Activated CD4-positive, alpha-beta T cell treated with anti-CD3 and anti-CD28 coated beads, Interleukin-2, amount 10 ng/mL, durations not matched to agents 7 days and 5 days (primary cell): ENCODE measurements around the gene PARD3B. TPM values are rescaled to one million over a fixed set of nuclear protein-coding genes. Genes with fewer than 3 reads are reported as not detected.

Experiments used
- CTCF ChIA-PET: fragments of 350-600 bp; sonication (Branson Sonifier 250); formaldehyde crosslinking; loops from one replicate; lab custom pipeline; 2021; ENCODE audit warnings: antibody characterized with exemption; lab: Charles Lee
- POLR2A ChIA-PET: fragments of 350-600 bp; sonication (Branson Sonifier 250); formaldehyde crosslinking; loops from one replicate; lab custom pipeline; 2021; ENCODE audit warnings: antibody characterized with exemption; lab: Charles Lee
- DNase-seq: peaks from one replicate; pipeline ENCODE4 v3.0.0-alpha.2; 2020
- H3K27ac Mint-ChIP-seq: one replicate; pipeline ENCODE4 v1.8.0; 2021; ENCODE audit warnings: mild to moderate bottlenecking, moderate library complexity, mixed read lengths
- H3K27me3 Mint-ChIP-seq: one replicate; pipeline ENCODE4 v1.8.0; 2021; ENCODE audit warnings: mixed read lengths
- H3K36me3 Mint-ChIP-seq: one replicate; pipeline ENCODE4 v1.8.0; 2021; ENCODE audit warnings: low read depth, mixed read lengths
- H3K4me1 Mint-ChIP-seq: one replicate; pipeline ENCODE4 v1.8.0; 2021; ENCODE audit warnings: mixed read lengths
- H3K4me3 Mint-ChIP-seq: one replicate; pipeline ENCODE4 v1.8.0; 2021; ENCODE audit warnings: mild to moderate bottlenecking, moderate library complexity, mixed read lengths
- H3K9me3 Mint-ChIP-seq: one replicate; pipeline ENCODE4 v1.8.0; 2021; ENCODE audit warnings: mixed read lengths
- total RNA-seq, 2 experiments: library from RNA; stranded (reverse); gene quantifications; one replicate each; pipeline ENCODE4 v1.2.3, GENCODE V29; 2021

Gene PARD3B
- total RNA-seq, 2 experiments from 2014 or later: 0.50 to 0.77 TPM

DNA sequence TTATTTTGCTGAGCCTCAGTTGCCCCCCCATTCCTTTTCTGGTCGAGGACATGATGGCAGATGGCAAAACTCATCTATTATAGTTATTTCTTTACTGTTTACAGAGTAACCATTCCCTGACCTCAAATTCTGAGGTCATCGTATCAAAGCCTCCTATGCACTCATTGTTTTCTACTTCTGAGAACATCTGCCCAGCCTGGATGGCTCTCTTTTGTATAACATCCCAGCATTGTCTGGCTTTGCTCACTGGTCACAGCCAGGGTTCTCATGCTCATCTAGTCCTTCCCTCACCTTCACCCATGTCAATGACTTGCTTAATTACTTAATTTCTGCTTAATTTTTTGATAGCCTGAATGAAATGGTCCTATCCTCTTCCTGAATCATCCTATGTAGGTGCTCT lies 472.1 kb downstream of the PARD3B start:
- CTCF ChIA-PET: no interaction called here
- POLR2A ChIA-PET: no interaction called here
- no peak overlapping the region for H3K27ac Mint-ChIP-seq

GRCh38 chr2:205017912-205018311 lies 472.6 kb downstream of the PARD3B start:
- Mint-ChIP-seq H3K27ac (no peak overlapping the region), H3K4me1 (no peaks in the 10 kb centered on the region), H3K4me3 (no peak overlapping the region), H3K36me3 (peaks cover 11% of the 10 kb centered on the region), H3K9me3 (peaks cover 24% of the 10 kb centered on the region), H3K27me3 (no peaks in the 10 kb centered on the region)
- ChIA-PET CTCF (no interaction called here), POLR2A (no interaction called here)
- DNase-seq: no peak

More for the DNA sequence above, 472.1 kb downstream of the PARD3B start:
- no peaks in the 10 kb centered on the region for H3K27me3 Mint-ChIP-seq
- no peak for DNase-seq
- peaks cover 24% of the 10 kb centered on the region for H3K9me3 Mint-ChIP-seq
- H3K36me3 Mint-ChIP-seq: peaks cover 11% of the 10 kb centered on the region
- no peaks in the 10 kb centered on the region for H3K4me1 Mint-ChIP-seq
- no peak overlapping the region for H3K4me3 Mint-ChIP-seq

GRCh38 chr2:205020673-205021072 lies 475.4 kb downstream of the PARD3B start:
- Mint-ChIP-seq H3K36me3 (peaks cover 7% of the 10 kb centered on the region), H3K4me1 (peaks cover 13% of the 10 kb centered on the region), H3K27me3 (no peaks in the 10 kb centered on the region), H3K9me3 (peaks cover 23% of the 10 kb centered on the region), H3K27ac (no peak overlapping the region), H3K4me3 (no peak overlapping the region)
- ChIA-PET POLR2A (no interaction called here), CTCF (no interaction called here)
- no peak for DNase-seq

DNA sequence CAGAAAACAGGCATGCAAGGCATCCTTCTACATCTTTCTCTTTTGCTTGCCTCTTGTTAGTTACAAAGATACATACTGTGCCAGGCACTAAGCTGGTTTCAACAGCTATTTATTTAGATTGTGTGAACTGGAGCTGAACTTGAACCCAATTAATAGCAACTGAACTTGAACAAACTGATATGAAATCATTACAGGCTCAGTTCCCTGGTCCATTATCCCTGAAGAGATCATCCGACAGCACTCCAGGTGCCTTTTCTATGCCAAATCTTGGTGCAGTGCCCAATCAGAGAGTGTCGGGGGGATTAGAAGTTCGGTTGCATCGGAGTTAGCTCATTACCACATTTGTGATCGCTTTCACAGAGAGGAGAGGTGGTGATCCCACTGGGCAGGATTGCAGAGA lies 477.6 kb downstream of the PARD3B start:
- Mint-ChIP-seq H3K4me3 (no peak overlapping the region), H3K27ac (no peak overlapping the region), H3K4me1 (peaks cover 21% of the 10 kb centered on the region), H3K36me3 (peaks cover 7% of the 10 kb centered on the region), H3K9me3 (peaks cover 21% of the 10 kb centered on the region), H3K27me3 (no peaks in the 10 kb centered on the region)
- ChIA-PET CTCF (interaction anchor here (1.5 kb wide), 1 partner anchor 9 kb away, joined by 3 read pairs; no protein-coding TSS in a partner anchor), POLR2A (no interaction called here)
- DNase-seq: no peak

- CTCF ChIA-PET: no interaction called here
- POLR2A ChIA-PET: no interaction called here
- peaks cover 33% of the 10 kb centered on the region for H3K4me1 Mint-ChIP-seq
Observed at GRCh38 chr2:205024822-205025518, 479.7 kb downstream of the PARD3B start.

GRCh38 chr2:205025580-205026240 lies 480.4 kb downstream of the PARD3B start:
- POLR2A ChIA-PET: no interaction called here
- CTCF ChIA-PET: no interaction called here
- H3K36me3 Mint-ChIP-seq: peaks cover 3% of the 10 kb centered on the region
- no peak for DNase-seq
- peaks cover 36% of the 10 kb centered on the region for H3K4me1 Mint-ChIP-seq
- no peak overlapping the region for H3K4me3 Mint-ChIP-seq
- no peaks in the 10 kb centered on the region for H3K27me3 Mint-ChIP-seq
- H3K27ac Mint-ChIP-seq: no peak overlapping the region
- peaks cover 7% of the 10 kb centered on the region for H3K9me3 Mint-ChIP-seq

More at GRCh38 chr2:205024822-205025518, 479.7 kb downstream of the PARD3B start:
- Mint-ChIP-seq H3K27ac (no peak overlapping the region), H3K9me3 (peaks cover 14% of the 10 kb centered on the region), H3K27me3 (no peaks in the 10 kb centered on the region), H3K4me3 (no peak overlapping the region), H3K36me3 (peaks cover 3% of the 10 kb centered on the region)
- DNase-seq: no peak

DNA sequence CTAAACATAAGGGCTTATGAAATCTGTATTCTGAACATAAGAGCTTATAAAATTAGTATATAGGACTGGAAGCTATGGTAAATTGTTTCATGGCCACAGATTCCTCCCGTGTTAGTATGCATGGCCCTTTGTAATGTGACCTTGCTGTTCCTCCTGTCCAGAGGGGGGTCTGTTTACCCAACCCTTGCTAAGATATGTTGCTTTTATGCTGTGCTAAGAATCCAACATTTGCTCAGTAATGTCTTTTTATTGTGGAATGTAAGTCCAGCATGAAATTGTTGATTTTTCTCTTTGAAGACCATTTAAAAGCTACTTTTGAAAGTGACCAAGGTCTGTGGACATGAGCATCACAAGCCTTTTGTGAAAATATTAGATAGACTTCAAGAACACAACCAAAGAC lies 485.4 kb downstream of the PARD3B start:
- Mint-ChIP-seq H3K27ac (no peak overlapping the region), H3K9me3 (peaks cover 15% of the 10 kb centered on the region), H3K36me3 (peaks cover 16% of the 10 kb centered on the region), H3K4me1 (peaks cover 44% of the 10 kb centered on the region), H3K4me3 (no peak overlapping the region), H3K27me3 (no peaks in the 10 kb centered on the region)
- no peak for DNase-seq
- ChIA-PET POLR2A (no interaction called here), CTCF (no interaction called here)

GRCh38 chr2:205032093-205032551 lies 486.8 kb downstream of the PARD3B start:
- Mint-ChIP-seq H3K27ac (no peak overlapping the region), H3K4me1 (peaks cover 36% of the 10 kb centered on the region), H3K27me3 (no peaks in the 10 kb centered on the region), H3K9me3 (peaks cover 11% of the 10 kb centered on the region), H3K36me3 (peaks cover 16% of the 10 kb centered on the region), H3K4me3 (no peak overlapping the region)
- no peak for DNase-seq
- ChIA-PET POLR2A (no interaction called here), CTCF (interaction anchor here (1.5 to 2.2 kb wide), 3 partner anchors 9 to 17 kb away, joined by 3 to 8 read pairs (median 6); no protein-coding TSS in a partner anchor)

DNA sequence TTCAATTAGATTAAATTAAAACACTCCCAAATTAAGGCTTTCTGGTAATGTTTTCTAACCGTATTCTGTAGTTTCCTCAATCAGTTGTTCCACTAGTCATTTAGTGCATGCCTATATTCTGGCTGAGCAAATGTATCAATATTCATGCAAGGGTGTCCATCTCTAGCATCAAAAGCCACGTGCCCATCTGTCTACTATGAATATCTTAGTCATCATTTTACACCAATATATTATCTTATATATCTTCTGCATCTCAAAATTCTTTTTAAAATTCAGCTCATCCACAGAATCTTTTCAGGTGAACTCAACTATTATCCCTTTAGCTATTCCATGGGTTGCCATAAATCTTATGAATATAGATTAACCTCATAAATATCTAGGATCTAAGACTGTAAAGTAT lies 488.2 kb downstream of the PARD3B start:
- Mint-ChIP-seq H3K27me3 (no peaks in the 10 kb centered on the region), H3K4me3 (no peak overlapping the region), H3K9me3 (peaks cover 11% of the 10 kb centered on the region), H3K36me3 (peaks cover 13% of the 10 kb centered on the region), H3K4me1 (peaks cover 36% of the 10 kb centered on the region), H3K27ac (no peak overlapping the region)
- POLR2A ChIA-PET: no interaction called here
- DNase-seq: no peak
- CTCF ChIA-PET: interaction anchor here (1.9 to 2.2 kb wide), 2 partner anchors 10 to 18 kb away, joined by 5 to 6 read pairs; no protein-coding TSS in a partner anchor

- H3K27ac Mint-ChIP-seq: peak overlapping the region; percentile 0
- H3K36me3 Mint-ChIP-seq: peaks cover 13% of the 10 kb centered on the region
- POLR2A ChIA-PET: no interaction called here
- peaks cover 11% of the 10 kb centered on the region for H3K9me3 Mint-ChIP-seq
- H3K4me3 Mint-ChIP-seq: no peak overlapping the region
- CTCF ChIA-PET: interaction anchor here (0.6 to 1.9 kb wide), 2 partner anchors 10 to 435 kb away, joined by 3 to 5 read pairs; no protein-coding TSS in a partner anchor
- H3K27me3 Mint-ChIP-seq: no peaks in the 10 kb centered on the region
- H3K4me1 Mint-ChIP-seq: peaks cover 32% of the 10 kb centered on the region
- peak; percentile 18 for DNase-seq
Observed at GRCh38 chr2:205034034-205034433, 488.8 kb downstream of the PARD3B start.

DNA sequence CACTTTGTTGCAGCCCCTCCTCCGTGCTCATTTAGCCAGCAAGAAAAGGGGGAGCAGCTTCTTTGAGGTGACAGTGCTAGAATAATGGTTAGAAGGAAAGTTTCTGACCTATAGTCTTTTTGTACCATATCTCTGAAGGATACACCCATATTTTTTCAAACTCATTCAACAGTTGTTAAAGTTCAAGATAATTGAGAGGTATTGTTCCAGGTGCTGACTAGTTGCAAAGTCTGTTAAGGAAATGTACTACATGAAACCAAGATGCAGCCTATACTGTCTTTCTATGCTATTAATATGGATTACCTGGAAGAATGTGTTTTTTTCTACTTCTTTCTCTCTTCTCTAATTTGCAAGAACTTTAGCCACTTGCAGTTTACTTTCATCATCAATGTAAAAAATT lies 495.0 kb downstream of the PARD3B start:
- Mint-ChIP-seq H3K4me1 (peaks cover 2% of the 10 kb centered on the region), H3K36me3 (peaks cover 5% of the 10 kb centered on the region), H3K4me3 (no peak overlapping the region), H3K9me3 (peaks cover 5% of the 10 kb centered on the region), H3K27me3 (no peaks in the 10 kb centered on the region), H3K27ac (no peak overlapping the region)
- no peak for DNase-seq
- ChIA-PET POLR2A (no interaction called here), CTCF (no interaction called here)

GRCh38 chr2:205041472-205042130 lies 496.3 kb downstream of the PARD3B start:
- no peaks in the 10 kb centered on the region for H3K27me3 Mint-ChIP-seq
- H3K27ac Mint-ChIP-seq: no peak overlapping the region
- no peak overlapping the region for H3K4me3 Mint-ChIP-seq
- H3K36me3 Mint-ChIP-seq: peaks cover 6% of the 10 kb centered on the region
- no peak for DNase-seq
- ChIA-PET POLR2A (no interaction called here), CTCF (interaction anchor here (1.4 kb wide), 1 partner anchor 10 kb away, joined by 8 read pairs; no protein-coding TSS in a partner anchor)
- H3K9me3 Mint-ChIP-seq: peaks cover 7% of the 10 kb centered on the region
- H3K4me1 Mint-ChIP-seq: no peaks in the 10 kb centered on the region

DNA sequence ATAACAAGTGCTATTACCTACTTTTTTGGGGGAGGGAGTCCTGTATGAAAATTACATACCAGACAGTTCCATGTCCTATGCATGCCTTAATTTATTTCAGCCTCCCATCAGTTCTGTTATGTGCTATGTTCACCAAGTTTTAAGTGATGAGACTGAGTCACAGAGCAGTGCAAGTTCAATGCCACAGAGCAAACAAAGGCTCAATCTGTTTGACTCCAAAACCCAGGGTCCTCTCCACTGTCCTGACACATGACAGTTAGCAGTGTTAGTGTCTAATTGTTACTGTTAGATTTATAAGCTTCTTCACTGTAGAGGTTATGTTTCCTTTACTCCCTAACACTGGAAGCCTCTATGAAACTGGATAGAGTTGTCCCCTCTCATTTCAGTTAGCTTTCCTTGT lies 498.0 kb downstream of the PARD3B start:
- CTCF ChIA-PET: interaction anchor here (1.4 kb wide), 1 partner anchor 11 kb away, joined by 8 read pairs; no protein-coding TSS in a partner anchor

More for the DNA sequence above, 498.0 kb downstream of the PARD3B start:
- peaks cover 14% of the 10 kb centered on the region for H3K9me3 Mint-ChIP-seq
- no peaks in the 10 kb centered on the region for H3K27me3 Mint-ChIP-seq
- POLR2A ChIA-PET: no interaction called here
- no peak overlapping the region for H3K27ac Mint-ChIP-seq
- no peaks in the 10 kb centered on the region for H3K4me1 Mint-ChIP-seq
- no peak for DNase-seq
- H3K36me3 Mint-ChIP-seq: peaks cover 6% of the 10 kb centered on the region
- H3K4me3 Mint-ChIP-seq: no peak overlapping the region
